Measurements from ENCODE around the gene THBS2. TPM values are rescaled to one million over a fixed set of nuclear protein-coding genes. Genes with fewer than 3 reads are reported as not detected.

Gene THBS2
- total RNA-seq, 3 donors from 2014 or later (not counting 1 experiment from before 2014, with no cell fraction given), result not detected

- H3K36me3 Mint-ChIP-seq, result no peaks in the 10 kb centered on the region
- 86% methylated on average over 27 of the region's 28 CpGs for WGBS (ENCODE audit: insufficient coverage)
- H3K9me3 ChIP-seq (ENCODE audit: control insufficient read depth, insufficient read depth, low read length), result no peaks in the 10 kb centered on the region
- intact Hi-C loops (cut with micrococcal nuclease), result no loop called here
- TF ChIP-seq CTCF (IDR thresholded peaks at IDR 0.05), result no peak
- no peaks in the 10 kb centered on the region for H3K27me3 Mint-ChIP-seq (ENCODE audit: low read depth in 2 of 2)
- peak overlapping the region in 1 of 2 donors; percentile 22 for H3K27ac Mint-ChIP-seq
- no peak overlapping the region for H3K27ac ChIP-seq (ENCODE audit: low read length)
- no peak overlapping the region for H3K4me3 Mint-ChIP-seq
- no peaks in the 10 kb centered on the region for H3K9me3 Mint-ChIP-seq
- H3K36me3 ChIP-seq (ENCODE audit: control insufficient read depth, insufficient read depth, low read length), result no peaks in the 10 kb centered on the region
- no peak overlapping the region for H3K4me3 ChIP-seq (ENCODE audit: low read length)
- DNase-seq (no peak), ATAC-seq (no peak)
- H3K4me1 Mint-ChIP-seq, result no peaks in the 10 kb centered on the region
- no peaks in the 10 kb centered on the region for H3K27me3 ChIP-seq (ENCODE audit: control insufficient read depth, insufficient read depth, low read length)
- H3K4me1 ChIP-seq (ENCODE audit: control insufficient read depth, insufficient read depth, low read length), result no peaks in the 10 kb centered on the region
Measured at GRCh38 chr6:169240591-169241390, 12.9 kb downstream of the THBS2 start.

GRCh38 chr6:169240125-169240524, 13.5 kb downstream of the THBS2 start:
- Mint-ChIP-seq H3K27ac (no peak overlapping the region), H3K9me3 (no peaks in the 10 kb centered on the region), H3K4me3 (no peak overlapping the region), H3K36me3 (no peaks in the 10 kb centered on the region), H3K4me1 (no peaks in the 10 kb centered on the region), H3K27me3 (ENCODE audit: low read depth in 2 of 2) (no peaks in the 10 kb centered on the region)
- no peak overlapping the region for H3K27ac ChIP-seq (ENCODE audit: low read length)
- no peaks in the 10 kb centered on the region for H3K4me1 ChIP-seq (ENCODE audit: control insufficient read depth, insufficient read depth, low read length)
- H3K36me3 ChIP-seq (ENCODE audit: control insufficient read depth, insufficient read depth, low read length), result no peaks in the 10 kb centered on the region
- H3K4me3 ChIP-seq (ENCODE audit: low read length), result no peak overlapping the region
- no peak for ATAC-seq
- no peaks in the 10 kb centered on the region for H3K9me3 ChIP-seq (ENCODE audit: control insufficient read depth, insufficient read depth, low read length)
- H3K27me3 ChIP-seq (ENCODE audit: control insufficient read depth, insufficient read depth, low read length), result no peaks in the 10 kb centered on the region
- whole genome bisulfite sequencing (ENCODE audit: insufficient coverage), result 84% methylated on average over 11 of the region's 11 CpGs
- intact Hi-C loops (cut with micrococcal nuclease), result no loop called here
- TF ChIP-seq CTCF (IDR thresholded peaks at IDR 0.05), result no peak
- no peak for DNase-seq

- H3K4me1 ChIP-seq (ENCODE audit: control insufficient read depth, insufficient read depth, low read length), result no peaks in the 10 kb centered on the region
- no peak overlapping the region for H3K4me3 ChIP-seq (ENCODE audit: low read length)
- H3K27ac ChIP-seq (ENCODE audit: low read length), result no peak overlapping the region
- DNase-seq (no peak), ATAC-seq (no peak)
- Mint-ChIP-seq H3K27ac (no peak overlapping the region), H3K36me3 (no peaks in the 10 kb centered on the region), H3K4me3 (no peak overlapping the region), H3K9me3 (peaks cover 0 to 2% of the 10 kb centered on the region in 2 donors), H3K27me3 (ENCODE audit: low read depth in 2 of 2) (no peaks in the 10 kb centered on the region), H3K4me1 (no peaks in the 10 kb centered on the region)
- WGBS (ENCODE audit: insufficient coverage), result 71% methylated on average over 7 of the region's 7 CpGs
- H3K27me3 ChIP-seq (ENCODE audit: control insufficient read depth, insufficient read depth, low read length), result no peaks in the 10 kb centered on the region
- no peak for TF ChIP-seq CTCF (IDR thresholded peaks at IDR 0.05)
- intact Hi-C loops (cut with micrococcal nuclease), result no loop called here
- H3K36me3 ChIP-seq (ENCODE audit: control insufficient read depth, insufficient read depth, low read length), result no peaks in the 10 kb centered on the region
- no peaks in the 10 kb centered on the region for H3K9me3 ChIP-seq (ENCODE audit: control insufficient read depth, insufficient read depth, low read length)
Measured at GRCh38 chr6:169239181-169239580, 14.5 kb downstream of the THBS2 start.

GRCh38 chr6:169238766-169239165, 14.9 kb downstream of the THBS2 start:
- intact Hi-C loops (cut with micrococcal nuclease), result no loop called here
- H3K27me3 Mint-ChIP-seq (ENCODE audit: low read depth in 2 of 2), result no peaks in the 10 kb centered on the region
- H3K27ac Mint-ChIP-seq, result no peak overlapping the region
- no peaks in the 10 kb centered on the region for H3K4me1 Mint-ChIP-seq
- no peak for ATAC-seq
- Histone ChIP-seq H3K9me3 (ENCODE audit: control insufficient read depth, insufficient read depth, low read length) (peaks cover 3% of the 10 kb centered on the region), H3K27ac (ENCODE audit: low read length) (no peak overlapping the region), H3K27me3 (ENCODE audit: control insufficient read depth, insufficient read depth, low read length) (no peaks in the 10 kb centered on the region), H3K36me3 (ENCODE audit: control insufficient read depth, insufficient read depth, low read length) (no peaks in the 10 kb centered on the region), H3K4me1 (ENCODE audit: control insufficient read depth, insufficient read depth, low read length) (no peaks in the 10 kb centered on the region), H3K4me3 (ENCODE audit: low read length) (no peak overlapping the region)
- WGBS (ENCODE audit: insufficient coverage), result 87% methylated on average over 8 of the region's 8 CpGs
- H3K36me3 Mint-ChIP-seq, result no peaks in the 10 kb centered on the region
- H3K9me3 Mint-ChIP-seq, result peaks cover 2 to 6% of the 10 kb centered on the region in 2 donors
- H3K4me3 Mint-ChIP-seq, result no peak overlapping the region
- TF ChIP-seq CTCF (IDR thresholded peaks at IDR 0.05), result no peak
- no peak for DNase-seq

All from natural killer cell (primary cell).